ENCODE data around the gene ACTG2.
"Not testable (repeated sequence)": the region's sequence is repeated elsewhere in the genome, so short reads cannot be mapped to it uniquely, and the experiment has no call there.

Gene ACTG2

GRCh38 chr2:73902284-73902683, 9.5 kb downstream of the ACTG2 start:
- Histone ChIP-seq H3K4me1 (ENCODE audit: low read length) (no peaks in the 10 kb centered on the region), H3F3A (ENCODE audit: insufficient read depth, low read length) (no peaks in the 10 kb centered on the region)
- no peak for TF ChIP-seq CTCF (IDR thresholded peaks at IDR 0.05; ENCODE audit: low read length)
- TF ChIP-seq EZH2 (optimal IDR thresholded peaks at IDR 0.05; ENCODE audit: low read depth, low read length), result no peak
- no peak for TF ChIP-seq EZH2phosphoT487 (IDR thresholded peaks at IDR 0.05; ENCODE audit: low read length)

DNA sequence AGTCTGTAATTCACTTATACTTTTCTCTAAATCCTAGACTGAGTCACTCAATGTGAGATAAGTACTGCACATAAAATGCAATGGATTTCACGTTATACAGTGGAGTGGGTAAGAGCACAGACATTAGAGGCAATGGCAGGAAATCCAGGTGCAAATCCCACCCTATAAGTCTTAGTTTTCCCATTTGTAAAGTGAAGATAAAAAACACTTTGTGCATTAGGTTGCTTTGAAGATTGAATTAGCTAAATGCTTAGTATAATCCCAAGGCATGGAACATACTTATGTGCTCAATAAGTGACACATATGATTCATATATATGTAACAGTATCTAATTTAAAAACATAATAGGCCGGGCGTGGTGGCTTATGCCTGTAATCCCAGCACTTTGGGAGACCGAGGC, 10.5 kb downstream of the ACTG2 start:
- Histone ChIP-seq H3K27me3 (replicated peaks; ENCODE audit: insufficient read depth, low read length) (no peaks in the 10 kb centered on the region), H3K4me1 (ENCODE audit: low read length) (no peaks in the 10 kb centered on the region), H3K36me3 (replicated peaks; ENCODE audit: insufficient read depth, low read length) (no peaks in the 10 kb centered on the region), H4K20me1 (ENCODE audit: insufficient read depth, low read length) (no peaks in the 10 kb centered on the region), H3F3A (ENCODE audit: insufficient read depth, low read length) (no peaks in the 10 kb centered on the region), H3K4me2 (ENCODE audit: low read depth, low read length) (no peak overlapping the region), H3K79me2 (ENCODE audit: low read length) (no peaks in the 10 kb centered on the region), H3K9ac (ENCODE audit: low read length) (no peak overlapping the region), H3K9me2 (replicated peaks; ENCODE audit: insufficient read depth, low read length) (no peaks in the 10 kb centered on the region), H3K27ac (ENCODE audit: low read length) (no peak overlapping the region), H2AFZ (ENCODE audit: low read length) (no peak overlapping the region), H3K4me3 (ENCODE audit: low read length) (no peak overlapping the region), H3K9me3 (replicated peaks; ENCODE audit: insufficient read depth, low read length) (no peaks in the 10 kb centered on the region)
- TF ChIP-seq EZH2 (optimal IDR thresholded peaks at IDR 0.05; ENCODE audit: low read depth, low read length) (no peak), CTCF (IDR thresholded peaks at IDR 0.05; ENCODE audit: low read length) (no peak), EZH2phosphoT487 (IDR thresholded peaks at IDR 0.05; ENCODE audit: low read length) (no peak)
- no peak for DNase-seq

More at GRCh38 chr2:73902284-73902683, 9.5 kb downstream of the ACTG2 start:
- no peak for DNase-seq
- Histone ChIP-seq H3K27me3 (replicated peaks; ENCODE audit: insufficient read depth, low read length) (no peaks in the 10 kb centered on the region), H3K36me3 (replicated peaks; ENCODE audit: insufficient read depth, low read length) (no peaks in the 10 kb centered on the region), H3K9me3 (replicated peaks; ENCODE audit: insufficient read depth, low read length) (no peaks in the 10 kb centered on the region), H3K4me2 (ENCODE audit: low read depth, low read length) (no peak overlapping the region), H3K27ac (ENCODE audit: low read length) (no peak overlapping the region), H3K4me3 (ENCODE audit: low read length) (no peak overlapping the region), H2AFZ (ENCODE audit: low read length) (no peak overlapping the region), H4K20me1 (ENCODE audit: insufficient read depth, low read length) (no peaks in the 10 kb centered on the region), H3K9ac (ENCODE audit: low read length) (no peak overlapping the region), H3K9me2 (replicated peaks; ENCODE audit: insufficient read depth, low read length) (no peaks in the 10 kb centered on the region), H3K79me2 (ENCODE audit: low read length) (no peaks in the 10 kb centered on the region)

DNA sequence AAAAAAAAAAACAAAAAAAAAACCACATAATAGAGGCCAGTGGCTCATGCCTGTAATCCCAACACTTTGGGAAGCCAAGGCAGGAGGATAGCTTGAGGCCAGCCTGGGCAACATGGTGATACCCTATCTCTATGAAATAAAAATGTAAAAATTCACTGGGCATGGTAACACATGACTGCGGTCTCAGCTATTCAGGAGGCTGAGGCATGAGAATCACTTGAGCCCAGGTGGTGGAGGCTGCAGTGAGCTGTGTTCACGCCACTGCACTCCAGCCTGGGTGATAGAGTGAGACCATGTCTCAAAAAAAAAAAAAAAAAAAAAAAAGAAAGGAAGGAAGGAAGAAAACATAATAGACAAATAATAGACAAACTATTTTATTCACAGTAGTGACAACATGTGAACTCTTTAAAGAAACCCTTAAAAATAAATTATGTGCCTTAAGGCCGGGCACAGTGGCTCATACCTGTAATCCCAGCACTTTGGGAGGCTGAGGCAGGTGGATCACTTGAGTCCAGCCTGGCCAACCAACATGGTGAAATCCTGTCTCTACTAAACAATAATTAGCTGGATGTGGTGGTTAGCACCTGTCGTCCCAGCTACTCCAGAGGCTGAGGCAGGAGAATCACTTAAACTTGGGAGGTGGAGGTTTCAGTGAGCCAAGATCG, 11.3 kb downstream of the ACTG2 start:
- H3K36me3 ChIP-seq (replicated peaks; ENCODE audit: insufficient read depth, low read length); H3K9me3 ChIP-seq (replicated peaks; ENCODE audit: insufficient read depth, low read length); H2AFZ ChIP-seq (ENCODE audit: low read length); H4K20me1 ChIP-seq (ENCODE audit: insufficient read depth, low read length); H3K4me1 ChIP-seq (ENCODE audit: low read length); H3F3A ChIP-seq (ENCODE audit: insufficient read depth, low read length); H3K9me2 ChIP-seq (replicated peaks; ENCODE audit: insufficient read depth, low read length); H3K27ac ChIP-seq (ENCODE audit: low read length); H3K4me2 ChIP-seq (ENCODE audit: low read depth, low read length); H3K79me2 ChIP-seq (ENCODE audit: low read length); H3K4me3 ChIP-seq (ENCODE audit: low read length); DNase-seq; H3K9ac ChIP-seq (ENCODE audit: low read length); H3K27me3 ChIP-seq (replicated peaks; ENCODE audit: insufficient read depth, low read length): not testable (repeated sequence)

DNA sequence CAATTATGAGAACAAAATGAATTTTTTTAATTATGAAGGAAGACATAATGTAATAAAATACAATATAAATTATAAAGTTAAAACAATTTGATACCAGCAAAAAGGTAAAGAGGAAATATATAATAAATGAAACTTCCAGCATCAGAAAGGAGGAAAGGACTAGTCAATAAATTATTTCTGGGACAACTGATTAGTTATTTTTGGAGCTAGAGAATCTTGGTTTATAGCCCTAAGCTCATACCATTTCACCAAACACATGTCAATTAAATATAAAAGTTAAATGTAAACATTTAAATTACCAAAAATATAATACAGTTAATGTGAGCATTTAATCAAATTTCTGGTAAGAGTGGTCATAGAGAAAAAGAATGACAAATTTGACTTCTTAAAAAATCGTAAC, 12.1 kb downstream of the ACTG2 start:
- no peak overlapping the region for H2AFZ ChIP-seq (ENCODE audit: low read length)

More for the DNA sequence above, 12.1 kb downstream of the ACTG2 start:
- no peak overlapping the region for H3K4me2 ChIP-seq (ENCODE audit: low read depth, low read length)
- H3K4me1 ChIP-seq (ENCODE audit: low read length), result no peaks in the 10 kb centered on the region
- H3K27ac ChIP-seq (ENCODE audit: low read length), result no peak overlapping the region
- no peak overlapping the region for H3K9ac ChIP-seq (ENCODE audit: low read length)
- H3K9me3 ChIP-seq (replicated peaks; ENCODE audit: insufficient read depth, low read length), result no peaks in the 10 kb centered on the region
- no peaks in the 10 kb centered on the region for H4K20me1 ChIP-seq (ENCODE audit: insufficient read depth, low read length)
- no peak for DNase-seq
- H3K27me3 ChIP-seq (replicated peaks; ENCODE audit: insufficient read depth, low read length), result no peaks in the 10 kb centered on the region
- H3K9me2 ChIP-seq (replicated peaks; ENCODE audit: insufficient read depth, low read length), result no peaks in the 10 kb centered on the region
- no peaks in the 10 kb centered on the region for H3K36me3 ChIP-seq (replicated peaks; ENCODE audit: insufficient read depth, low read length)
- no peak overlapping the region for H3K4me3 ChIP-seq (ENCODE audit: low read length)
- no peaks in the 10 kb centered on the region for H3F3A ChIP-seq (ENCODE audit: insufficient read depth, low read length)
- no peaks in the 10 kb centered on the region for H3K79me2 ChIP-seq (ENCODE audit: low read length)
- no peak for TF ChIP-seq CTCF (IDR thresholded peaks at IDR 0.05; ENCODE audit: low read length)
- TF ChIP-seq EZH2phosphoT487 (IDR thresholded peaks at IDR 0.05; ENCODE audit: low read length), result no peak
- no peak for TF ChIP-seq EZH2 (optimal IDR thresholded peaks at IDR 0.05; ENCODE audit: low read depth, low read length)

All from MM.1S (cell line).